HG03097 (cell line): ENCODE measurements around the gene SPEN.

Experiments used
- ATAC-seq: cut with Tn5 transposase; IDR thresholded peaks from one replicate; pipeline ENCODE4 v1.9.1; 2021; ENCODE audit not compliant: unreplicated experiment, low FRiP score

SPEN gene

DNA sequence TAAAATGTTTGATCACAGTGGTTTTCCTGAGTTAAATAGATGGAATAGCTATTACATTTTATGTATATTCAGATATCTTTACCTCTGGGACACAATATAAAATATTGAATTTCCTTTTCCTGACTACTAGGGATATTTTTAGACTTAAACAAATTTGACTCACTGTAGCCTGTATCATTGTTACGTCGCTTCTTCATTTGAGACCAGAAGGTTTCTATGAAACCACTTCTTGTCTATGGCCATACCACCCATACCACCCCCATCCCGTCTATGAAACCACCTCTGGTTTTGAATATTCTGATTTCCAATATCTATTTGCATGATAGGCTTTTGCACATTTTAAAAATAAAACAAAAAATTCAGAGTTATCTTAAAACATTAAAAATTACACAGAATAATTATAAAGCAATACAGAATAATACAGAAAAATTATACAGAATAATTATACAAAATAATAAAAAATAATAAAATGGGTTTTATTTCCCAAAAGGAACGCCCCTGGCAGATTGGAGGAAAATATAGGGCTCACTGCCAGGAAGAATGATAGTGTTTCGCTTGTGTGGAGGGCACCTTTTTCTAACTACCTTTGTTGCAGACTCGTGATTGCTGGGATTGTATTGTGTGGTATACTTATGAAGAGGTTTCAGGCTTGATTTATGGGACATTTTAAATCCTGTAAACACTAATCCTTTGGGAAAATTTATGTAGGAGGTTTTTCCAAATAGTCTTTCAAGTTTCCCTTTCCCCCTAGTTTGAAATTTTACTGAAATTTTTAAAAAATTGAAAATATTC lies 4.7 kb downstream of the SPEN start:
- ATAC-seq = no peak

DNA sequence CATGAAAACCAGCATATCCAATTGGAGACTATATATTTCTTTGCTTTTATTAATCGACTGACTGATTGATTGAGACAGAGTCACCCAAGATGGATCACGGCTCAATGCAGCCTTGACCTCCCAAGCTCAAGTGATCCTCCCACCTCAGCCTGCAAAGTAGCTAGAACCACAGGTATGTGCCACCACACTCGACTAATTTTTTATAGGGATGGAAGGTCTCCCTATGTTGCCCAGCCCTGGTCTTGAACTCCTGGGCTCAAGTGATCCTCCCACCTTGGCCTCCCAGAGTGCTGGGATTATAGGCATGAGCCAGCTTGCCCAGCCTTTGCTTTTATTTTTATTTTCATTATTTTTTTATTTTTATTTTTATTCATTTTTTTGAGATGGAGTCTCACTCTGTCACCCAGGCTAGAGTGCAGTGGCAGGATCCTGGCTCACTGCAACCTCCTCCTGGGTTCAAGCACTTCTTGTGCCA lies 5.4 kb downstream of the SPEN start:
- no peak for ATAC-seq

DNA sequence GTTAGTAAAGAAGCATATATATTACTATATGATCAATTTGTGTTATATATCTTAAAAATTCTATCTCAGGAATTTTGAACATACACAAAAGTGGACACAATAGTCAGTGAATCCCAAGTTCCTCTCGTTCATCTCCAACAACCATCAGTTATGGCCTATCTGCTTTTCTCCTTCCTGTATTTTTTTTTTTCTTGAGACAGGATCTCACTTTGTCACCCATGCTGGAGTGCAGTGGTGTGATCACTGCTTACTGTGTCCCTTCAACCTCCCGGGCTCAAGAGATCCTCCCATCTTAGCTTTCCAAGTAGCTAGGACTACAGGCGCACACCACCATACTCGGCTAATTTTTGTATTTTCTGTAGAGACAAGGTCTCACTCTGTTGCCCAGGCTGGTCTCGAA lies 9.4 kb downstream of the SPEN start:
- ATAC-seq = no peak

DNA sequence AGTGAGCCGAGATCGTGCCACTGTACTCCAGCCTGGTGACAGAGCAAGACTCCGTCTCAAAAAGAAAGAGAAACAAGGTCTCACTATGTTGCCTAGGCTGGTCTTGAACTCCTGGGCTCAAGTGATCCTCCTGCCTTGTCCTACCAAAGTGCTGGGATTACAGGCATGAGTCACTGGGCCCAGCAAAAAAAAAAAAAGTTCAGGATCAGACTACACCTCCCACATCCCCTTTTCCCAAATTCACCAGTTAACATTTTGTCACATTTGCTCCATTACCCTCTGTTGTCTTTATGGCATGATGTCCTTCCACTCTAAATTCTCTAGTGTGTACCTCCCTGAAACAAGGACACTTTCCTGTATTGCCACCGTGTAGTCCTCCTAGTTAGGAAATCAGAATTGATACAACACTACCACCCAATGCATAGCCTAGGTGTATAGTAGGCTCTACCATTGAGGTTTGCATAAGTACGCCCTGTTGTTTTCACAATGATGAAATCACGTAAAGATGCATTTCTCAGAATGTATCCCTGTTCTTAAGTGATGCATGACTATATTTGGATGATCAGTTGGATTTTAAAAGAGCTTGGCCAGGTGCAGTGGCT lies 10.7 kb downstream of the SPEN start:
- ATAC-seq = no peak

DNA sequence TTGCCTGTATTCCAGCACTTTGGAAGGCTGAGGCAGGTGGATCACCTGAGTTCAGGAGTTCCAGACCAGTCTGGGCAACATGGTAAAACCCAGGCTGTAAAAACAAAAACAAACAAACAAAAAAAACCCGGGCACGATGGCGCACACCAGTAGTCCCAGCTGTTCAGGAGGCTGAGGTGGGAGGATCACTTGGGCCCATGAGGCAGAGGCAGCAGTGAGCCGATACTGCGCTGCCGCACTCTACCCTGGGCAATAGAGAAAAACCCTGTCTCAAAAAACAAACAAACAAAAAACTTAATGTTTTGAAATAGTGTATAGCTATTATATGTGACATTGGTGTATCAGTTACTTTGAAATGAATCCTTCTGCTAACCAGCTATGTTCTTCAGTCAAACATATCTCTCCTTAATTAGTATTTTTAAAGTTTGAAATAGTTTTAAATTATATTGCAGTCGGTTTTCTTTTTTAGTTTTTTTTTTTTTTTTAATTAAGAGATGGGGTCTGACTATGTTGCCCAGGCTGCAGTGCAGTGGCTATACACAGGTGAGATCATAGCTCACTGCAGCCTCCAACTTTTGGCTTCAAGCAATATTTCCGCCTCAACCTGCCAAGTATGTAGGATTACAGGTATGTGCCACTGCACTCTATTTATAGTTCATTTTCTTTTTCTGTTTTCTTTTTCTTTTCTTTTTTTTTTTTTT lies 11.3 kb downstream of the SPEN start:
- ATAC-seq = no peak

DNA sequence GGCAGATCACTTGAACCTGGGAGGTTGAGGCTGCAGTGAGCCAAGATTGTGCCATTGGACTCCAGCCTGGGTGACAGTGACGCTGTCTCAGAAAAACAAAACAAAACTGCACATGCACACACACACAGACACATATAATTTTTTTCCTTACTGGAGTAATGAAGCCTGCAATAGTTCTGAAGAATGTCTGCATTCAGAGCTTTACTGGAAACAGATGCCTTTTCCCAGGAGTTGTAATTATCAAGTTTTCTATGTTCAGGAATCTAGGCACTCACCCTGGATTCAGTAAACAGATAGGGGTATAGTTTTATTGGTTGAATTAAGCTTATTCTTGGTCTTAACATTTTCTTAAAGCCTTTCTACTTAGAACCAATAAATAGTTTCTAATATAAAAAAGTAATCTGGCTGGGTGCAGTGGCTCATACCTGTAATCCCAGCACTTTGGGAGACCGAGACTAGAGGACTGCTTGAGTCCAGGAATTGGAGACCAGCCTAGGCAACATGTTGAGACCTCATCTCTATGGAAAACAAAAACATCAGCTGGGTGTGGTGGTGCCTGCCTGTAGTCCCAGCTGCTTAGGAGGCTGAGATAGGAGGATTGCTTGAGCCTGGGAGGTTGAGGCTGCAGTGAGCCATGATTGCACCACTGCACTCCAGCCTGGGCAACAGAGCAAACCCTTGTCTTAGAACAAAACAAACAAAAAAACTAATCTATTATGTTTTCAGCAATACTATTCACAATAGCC lies 15.8 kb downstream of the SPEN start:
- no peak for ATAC-seq

- ATAC-seq = no peak
Measured at GRCh38 chr1:15866721-15867201, 19.3 kb downstream of the SPEN start.

DNA sequence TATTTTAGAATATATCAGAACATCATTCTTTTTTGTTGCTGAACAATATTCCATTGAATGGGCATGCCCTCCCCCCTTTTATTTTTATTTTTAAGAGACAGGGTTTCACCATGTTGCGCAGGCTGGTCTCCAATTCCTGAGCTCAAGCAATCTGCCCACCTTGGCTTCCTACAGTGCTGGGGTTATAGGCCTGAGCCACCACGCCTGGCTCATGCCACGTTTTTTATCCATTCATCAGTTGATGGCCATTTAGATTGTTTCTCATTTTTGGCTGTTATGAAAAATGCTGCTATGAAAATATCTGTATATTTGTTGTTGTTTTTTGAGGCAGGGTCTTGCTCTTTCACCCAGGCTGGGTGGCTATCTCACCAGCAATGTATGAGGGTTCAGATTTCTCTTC lies 19.8 kb downstream of the SPEN start:
- no peak for ATAC-seq

GRCh38 chr1:15869413-15869812 lies 21.9 kb downstream of the SPEN start:
- no peak for ATAC-seq

DNA sequence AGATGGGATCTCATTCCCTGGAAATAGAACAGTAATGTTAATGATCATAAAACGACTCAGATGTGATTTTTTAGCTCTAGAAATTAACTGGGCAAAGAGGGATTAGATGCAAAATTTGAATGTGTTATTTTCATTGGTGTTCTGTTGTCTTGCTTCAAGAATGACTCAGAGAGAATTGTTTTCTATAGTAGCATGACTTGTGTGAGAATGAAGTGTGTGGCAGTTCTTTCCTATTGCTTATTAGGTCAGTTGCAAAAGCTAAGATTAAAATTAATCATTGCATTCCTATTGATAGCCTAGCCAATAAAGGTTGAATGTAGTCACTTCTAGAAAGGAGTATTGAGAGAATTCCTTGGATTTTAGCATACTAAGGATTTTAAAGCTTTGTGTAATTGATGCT lies 22.9 kb downstream of the SPEN start:
- ATAC-seq = no peak

- no peak for ATAC-seq
Measured at GRCh38 chr1:15874471-15874870, 27.0 kb downstream of the SPEN start.

DNA sequence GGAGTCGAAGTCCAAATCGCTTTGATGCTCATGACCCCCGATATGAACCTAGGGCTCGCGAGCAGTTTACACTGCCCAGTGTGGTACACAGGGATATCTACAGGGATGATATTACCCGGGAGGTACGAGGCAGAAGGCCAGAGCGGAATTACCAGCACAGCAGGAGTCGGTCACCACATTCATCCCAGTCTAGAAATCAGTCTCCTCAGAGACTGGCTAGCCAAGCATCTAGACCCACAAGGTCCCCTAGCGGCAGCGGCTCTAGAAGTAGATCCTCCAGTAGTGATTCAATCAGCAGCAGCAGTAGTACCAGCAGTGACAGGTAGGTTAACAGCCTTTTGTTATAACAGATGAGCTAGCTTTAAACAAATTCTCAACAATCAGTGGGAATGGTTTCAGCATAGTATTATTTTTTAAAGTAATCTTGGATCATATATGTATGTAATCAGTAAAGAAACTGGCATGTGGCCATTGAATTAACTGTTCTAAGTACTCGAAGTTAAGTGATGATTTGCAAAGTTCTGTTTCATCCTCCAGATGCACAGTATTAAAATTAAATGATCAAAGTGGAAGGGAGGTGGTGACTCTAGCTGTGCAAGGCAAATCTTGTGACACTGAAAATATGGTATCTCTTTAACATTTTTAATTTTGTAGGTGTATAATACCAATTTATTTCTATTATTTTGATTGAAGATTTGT lies 29.0 kb downstream of the SPEN start:
- no peak for ATAC-seq

DNA sequence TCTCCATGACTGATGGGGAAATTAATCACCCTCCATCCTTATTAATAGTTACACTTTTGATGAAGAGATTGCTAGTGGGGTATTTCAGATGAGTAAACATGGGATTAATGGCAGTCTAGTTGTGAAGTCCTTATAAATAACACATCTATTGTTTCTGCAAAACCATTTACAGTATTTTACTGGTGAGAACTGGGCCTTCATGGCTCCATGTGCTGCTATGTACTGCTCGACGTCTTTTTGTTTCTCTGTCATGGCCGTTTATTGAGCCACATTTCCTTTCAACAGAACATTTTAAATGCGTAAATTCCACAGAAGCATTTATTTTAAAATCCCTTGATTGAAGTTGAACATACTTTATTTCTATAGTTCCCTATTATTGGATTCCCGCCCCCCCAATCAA lies 34.5 kb downstream of the SPEN start:
- ATAC-seq = no peak

DNA sequence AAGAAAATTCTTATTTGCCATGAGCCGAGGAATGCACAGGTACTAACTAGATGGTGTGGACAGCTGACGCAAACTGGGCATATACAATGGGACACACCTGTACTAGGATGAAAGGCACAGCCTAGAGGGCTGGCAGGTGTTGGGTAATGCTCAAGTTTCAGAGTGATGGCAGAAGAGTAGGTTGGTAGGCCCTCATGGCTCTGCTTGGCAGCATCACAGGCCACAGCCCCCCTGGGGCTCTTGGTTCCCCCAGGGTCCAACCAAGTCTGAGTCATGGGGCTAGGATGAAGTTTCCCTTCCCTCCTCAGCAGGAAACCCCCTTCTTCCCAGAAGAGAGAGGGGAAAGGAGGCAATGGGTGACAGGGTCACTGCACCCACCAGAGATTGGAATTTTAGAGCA lies 35.2 kb downstream of the SPEN start:
- ATAC-seq = no peak

- ATAC-seq = no peak
Measured at GRCh38 chr1:15883326-15883725, 35.8 kb downstream of the SPEN start.

DNA sequence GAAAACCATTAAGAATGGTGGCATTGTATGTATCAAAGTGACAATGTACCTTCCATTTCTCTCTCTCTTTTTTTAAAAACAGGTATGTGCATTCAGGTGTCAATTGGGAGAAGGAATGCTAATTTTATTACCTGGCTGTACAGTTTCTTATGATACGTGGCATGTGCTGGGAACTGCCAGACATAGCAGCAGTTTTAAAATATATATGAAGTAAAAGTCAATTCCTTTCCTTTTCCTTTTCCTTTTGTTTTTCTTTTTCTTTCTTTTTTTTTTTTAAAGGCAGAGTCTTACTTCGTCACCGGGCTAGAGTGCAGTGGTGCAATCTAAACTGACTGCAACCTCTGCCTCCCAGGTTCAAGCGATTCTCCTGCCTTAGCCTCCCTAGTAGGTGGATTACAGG lies 37.0 kb downstream of the SPEN start:
- no peak for ATAC-seq

DNA sequence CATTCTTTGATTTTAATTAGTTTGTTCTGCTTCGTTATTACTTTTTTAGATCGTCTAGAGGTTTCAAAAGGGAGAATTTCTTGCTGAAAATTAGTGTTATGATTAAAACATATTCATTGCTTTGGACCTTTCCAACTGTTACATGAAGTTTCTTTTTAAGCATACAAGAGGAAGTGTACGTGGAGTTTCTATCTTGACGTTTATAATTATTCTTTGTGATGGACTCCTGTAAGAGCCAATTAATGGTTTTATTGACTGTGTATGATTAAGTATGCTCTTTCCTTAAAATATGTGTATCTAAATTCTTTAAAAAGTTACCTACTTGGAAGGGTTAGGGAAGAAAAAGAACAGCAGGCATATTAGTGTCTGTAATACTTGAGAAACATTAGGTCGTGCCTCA lies 37.8 kb downstream of the SPEN start:
- ATAC-seq = no peak

- ATAC-seq = peak; percentile 51
Measured at GRCh38 chr1:15885701-15886610, 38.4 kb downstream of the SPEN start.

- ATAC-seq = no peak
Measured at GRCh38 chr1:15886611-15887167, 39.2 kb downstream of the SPEN start.
